Measurements from ENCODE around the gene PROC. TPM values are rescaled to one million over a fixed set of nuclear protein-coding genes. Genes with fewer than 3 reads are reported as not detected.

Gene PROC
- total RNA-seq, 4 donors from 2014 or later = 2.9 to 3.0 TPM; not detected in 2

GRCh38 chr2:127475788-127476187 is 57.6 kb downstream of the PROC start:
- no peak overlapping the region for H3K27ac ChIP-seq
- peaks cover 0 to 7% (median under 1%) of the 10 kb centered on the region in 4 donors for H3K36me3 ChIP-seq
- H3K4me3 ChIP-seq = no peak overlapping the region
- H3K4me1 ChIP-seq = peaks cover 0 to 24% (median 2%) of the 10 kb centered on the region in 4 donors
- intact Hi-C loops (cut with DNase I; ENCODE audit: low total_unique reads) = no loop called here
- 99 to 100% methylated on average over 1 to 2 of the region's 2 CpGs for WGBS, 2 donors (ENCODE audit: low coverage in 1 of 2)
- in situ Hi-C loops (cut with MboI; ENCODE audit: low pct_ligation_motif_present in 1 of 4, low pct_unique_long_range_greater_than_20kb in 1 of 4, low sequenced_read_pairs in 3 of 4) = loop anchor here in 1 of 4 donors (25.0 kb wide), 1 partner anchor 138 kb away; no protein-coding TSS in a partner anchor
- H3K9me3 ChIP-seq = no peaks in the 10 kb centered on the region
- H3K27me3 ChIP-seq = no peaks in the 10 kb centered on the region
- DNase-seq = no peak
- TF ChIP-seq POLR2A (IDR thresholded peaks at IDR 0.05) (no peak), CTCF (IDR thresholded peaks at IDR 0.05) (no peak), EP300 (IDR thresholded peaks at IDR 0.05; ENCODE audit: low read depth) (no peak), POLR2AphosphoS5 (IDR thresholded peaks at IDR 0.05) (no peak)

Small RNAs within 50 kb of the gene (small RNA-seq; reads per million reads assigned to genes)
- gene MIR4783 (0 reads per million in 4 donors), gene RNU4-48P (0 reads per million in 4 donors)

Other genes starting within 250 kb of the PROC start
- under 1 TPM in 3 of 4 donors, not detected in 1; 0.14 to 0.64 (median 0.20) TPM for gene CYP27C1, start 198.1 kb upstream of the PROC start, total RNA-seq
- gene ERCC3, start 124.3 kb upstream of the PROC start, total RNA-seq = 10 to 100 TPM; 30.0 to 47.2 (median 39.0) TPM
- 10 to 100 TPM; 39.4 to 95.4 (median 72.9) TPM for gene MAP3K2, start 30.5 kb upstream of the PROC start, total RNA-seq
- gene IWS1, start 108.1 kb downstream of the PROC start, total RNA-seq = 100 to 1,000 TPM in 1 of 4 donors, 10 to 100 TPM in 3; 27.3 to 139 (median 45.4) TPM
- gene MYO7B, start 117.3 kb downstream of the PROC start, total RNA-seq = 100 to 1,000 TPM; 242 to 637 (median 280) TPM
- under 1 TPM in 1 of 4 donors, not detected in 3; 0.14 TPM for gene GPR17, start 227.7 kb downstream of the PROC start, total RNA-seq